Suprapubic skin (tissue), 4 donors: ENCODE results near the gene ZSCAN20. TPM values are rescaled to one million over a fixed set of nuclear protein-coding genes. Genes with fewer than 3 reads are reported as not detected.

Source experiments
- DNase-seq, 2 donors: peaks; one replicate each; pipeline ENCODE4 v3.0.0-alpha.2; 2019; ENCODE audit warnings: low spot score in 2 of 2
- H3K27ac ChIP-seq: fragments of 200-600 bp; sonication (generic); one replicate; pipeline ENCODE4 v1.5.1; 2019
- H3K27me3 ChIP-seq: fragments of 200-600 bp; sonication (generic); one replicate; pipeline ENCODE4 v1.5.1; 2019
- H3K36me3 ChIP-seq: fragments of 200-600 bp; sonication (generic); one replicate; pipeline ENCODE4 v1.5.1; 2019
- H3K4me1 ChIP-seq: fragments of 200-600 bp; sonication (generic); one replicate; pipeline ENCODE4 v1.5.1; 2019
- H3K4me3 ChIP-seq: fragments of 200-600 bp; sonication (generic); one replicate; pipeline ENCODE4 v1.5.1; 2019; ENCODE audit warnings: mild to moderate bottlenecking
- H3K9me3 ChIP-seq: fragments of 200-600 bp; sonication (generic); one replicate; pipeline ENCODE4 v1.5.1; 2019
- EP300 ChIP-seq: sonication (generic); formaldehyde crosslinking; IDR thresholded peaks from one replicate; pipeline ENCODE4 v1.6.1; 2017; ENCODE audit warnings: antibody characterized with exemption
- POLR2A ChIP-seq, 2 donors: fragments of 450-650 bp; IDR thresholded peaks; one replicate each; pipeline ENCODE4 v1.6.1; 2017; ENCODE audit warnings: antibody characterized with exemption in 2 of 2, mild to moderate bottlenecking in 2 of 2, moderate library complexity in 2 of 2
- POLR2AphosphoS5 ChIP-seq, 3 donors: sonication (generic); formaldehyde crosslinking; IDR thresholded peaks; one replicate each; pipeline ENCODE4 v1.6.1; 2017; ENCODE audit warnings: antibody characterized with exemption in 3 of 3
- WGBS: methylation state at CpG from one replicate; pipeline ENCODE4 v1.1.5; 2018; 5-methylcytosine and 5-hydroxymethylcytosine counted together
- total RNA-seq, 4 donors: library from RNA; depleted of rRNA; stranded (reverse); fragments of >200 nt; gene quantifications; one replicate each; pipeline ENCODE4 v1.1.0, GENCODE V29; 2016
- TF ChIP-seq, protein P1 (sequence below), 2 donors: fragments of 200-600 bp in 1 of 2; fragments of 450-650 bp in 1 of 2; sonication (generic) in 1 of 2; IDR thresholded peaks; one replicate each; pipeline ENCODE4 v1.5.1; 2016 to 2019; ENCODE audit warnings: antibody characterized with exemption in 2 of 2, mild to moderate bottlenecking in 1 of 2, moderate library complexity in 1 of 2

The ZSCAN20 gene
- total RNA-seq, 4 donors from 2014 or later = 1.4 to 7.0 (median 3.2) TPM

DNA sequence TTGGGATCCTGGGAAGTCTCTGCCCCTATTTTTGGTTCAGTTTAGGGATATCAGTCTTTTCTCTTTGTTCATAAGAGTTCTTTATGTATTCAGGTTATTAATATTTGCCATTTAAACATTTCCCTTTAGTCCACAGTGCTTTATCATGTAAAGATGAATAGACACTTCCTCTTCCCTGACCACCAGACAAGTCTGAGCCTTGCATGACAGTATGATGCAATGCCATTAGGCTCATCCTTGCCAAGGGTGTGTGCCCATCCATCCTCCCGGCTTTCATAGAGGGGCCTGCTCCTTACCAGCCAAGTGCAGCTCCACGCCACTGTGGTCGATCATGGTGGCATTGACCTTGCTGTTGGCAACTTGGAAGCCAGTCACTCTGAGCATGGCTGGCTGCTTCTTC is 52.1 kb downstream of the ZSCAN20 start:
- Histone ChIP-seq H3K36me3 (no peaks in the 10 kb centered on the region), H3K27me3 (peaks cover 8% of the 10 kb centered on the region), H3K4me1 (no peaks in the 10 kb centered on the region), H3K27ac (no peak overlapping the region), H3K9me3 (no peaks in the 10 kb centered on the region), H3K4me3 (no peak overlapping the region)
- 89% methylated on average over 3 of the region's 3 CpGs for WGBS
- TF ChIP-seq EP300 (no peak), POLR2AphosphoS5 (IDR thresholded peaks at IDR 0.05) (no peak), POLR2A (IDR thresholded peaks at IDR 0.05) (no peak)
- TF ChIP-seq, protein P1, sequence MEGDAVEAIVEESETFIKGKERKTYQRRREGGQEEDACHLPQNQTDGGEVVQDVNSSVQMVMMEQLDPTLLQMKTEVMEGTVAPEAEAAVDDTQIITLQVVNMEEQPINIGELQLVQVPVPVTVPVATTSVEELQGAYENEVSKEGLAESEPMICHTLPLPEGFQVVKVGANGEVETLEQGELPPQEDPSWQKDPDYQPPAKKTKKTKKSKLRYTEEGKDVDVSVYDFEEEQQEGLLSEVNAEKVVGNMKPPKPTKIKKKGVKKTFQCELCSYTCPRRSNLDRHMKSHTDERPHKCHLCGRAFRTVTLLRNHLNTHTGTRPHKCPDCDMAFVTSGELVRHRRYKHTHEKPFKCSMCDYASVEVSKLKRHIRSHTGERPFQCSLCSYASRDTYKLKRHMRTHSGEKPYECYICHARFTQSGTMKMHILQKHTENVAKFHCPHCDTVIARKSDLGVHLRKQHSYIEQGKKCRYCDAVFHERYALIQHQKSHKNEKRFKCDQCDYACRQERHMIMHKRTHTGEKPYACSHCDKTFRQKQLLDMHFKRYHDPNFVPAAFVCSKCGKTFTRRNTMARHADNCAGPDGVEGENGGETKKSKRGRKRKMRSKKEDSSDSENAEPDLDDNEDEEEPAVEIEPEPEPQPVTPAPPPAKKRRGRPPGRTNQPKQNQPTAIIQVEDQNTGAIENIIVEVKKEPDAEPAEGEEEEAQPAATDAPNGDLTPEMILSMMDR (IDR thresholded peaks at IDR 0.05) = no peak
- no peak for DNase-seq

DNA sequence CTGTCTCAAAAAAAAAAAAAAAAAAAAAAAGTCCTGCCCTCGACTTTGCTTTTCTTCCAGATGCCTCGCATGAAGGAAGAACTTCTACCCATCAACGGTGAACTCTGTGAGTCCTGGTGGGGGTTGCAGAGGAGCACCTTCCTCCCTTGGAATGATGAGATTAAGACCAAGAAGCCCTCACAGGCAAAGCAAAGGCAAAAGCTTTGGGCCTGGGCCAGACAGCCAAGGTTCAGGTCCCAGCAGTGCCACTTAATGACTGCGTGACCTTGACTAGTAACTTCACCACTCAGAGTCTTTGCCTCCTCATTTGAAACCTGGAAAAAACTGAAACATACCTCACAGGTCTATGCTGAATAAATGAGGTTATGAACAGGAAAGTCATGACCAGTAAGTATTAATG is 55.5 kb downstream of the ZSCAN20 start:
- no peak for TF ChIP-seq POLR2AphosphoS5 (IDR thresholded peaks at IDR 0.05)
- WGBS = 81% methylated on average over 4 of the region's 4 CpGs
- Histone ChIP-seq H3K27me3 (peaks cover 5% of the 10 kb centered on the region), H3K4me3 (no peak overlapping the region), H3K9me3 (no peaks in the 10 kb centered on the region), H3K27ac (no peak overlapping the region), H3K36me3 (no peaks in the 10 kb centered on the region), H3K4me1 (no peaks in the 10 kb centered on the region)
- DNase-seq = no peak

DNA sequence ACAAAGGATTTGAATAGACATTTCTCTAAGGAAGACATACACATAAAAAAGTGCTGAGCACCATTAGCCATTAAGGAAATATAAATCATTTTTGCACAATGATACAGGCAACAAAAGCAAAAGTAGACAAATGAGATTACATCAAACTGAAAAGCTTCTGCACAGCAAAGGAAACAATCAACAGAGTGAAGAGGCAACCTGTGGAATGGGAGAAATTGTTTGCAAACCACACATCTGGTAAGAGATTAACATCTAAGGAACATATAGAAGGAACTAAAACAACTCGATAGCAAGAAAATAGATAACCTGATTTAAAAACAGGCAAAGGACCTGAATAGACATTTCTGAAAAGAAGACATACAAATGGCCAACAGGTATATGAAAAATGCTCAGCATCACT is 57.5 kb downstream of the ZSCAN20 start:
- peaks cover 5% of the 10 kb centered on the region for H3K27me3 ChIP-seq
- H3K4me3 ChIP-seq = no peak overlapping the region
- 65% methylated on average over 1 of the region's 1 CpG for WGBS
- no peak for DNase-seq
- no peaks in the 10 kb centered on the region for H3K36me3 ChIP-seq
- no peak overlapping the region for H3K27ac ChIP-seq
- no peaks in the 10 kb centered on the region for H3K4me1 ChIP-seq
- TF ChIP-seq, protein P1 (IDR thresholded peaks at IDR 0.05) = no peak
- TF ChIP-seq POLR2AphosphoS5 (IDR thresholded peaks at IDR 0.05) (no peak), POLR2A (IDR thresholded peaks at IDR 0.05) (no peak), EP300 (no peak)
- H3K9me3 ChIP-seq = no peaks in the 10 kb centered on the region

DNA sequence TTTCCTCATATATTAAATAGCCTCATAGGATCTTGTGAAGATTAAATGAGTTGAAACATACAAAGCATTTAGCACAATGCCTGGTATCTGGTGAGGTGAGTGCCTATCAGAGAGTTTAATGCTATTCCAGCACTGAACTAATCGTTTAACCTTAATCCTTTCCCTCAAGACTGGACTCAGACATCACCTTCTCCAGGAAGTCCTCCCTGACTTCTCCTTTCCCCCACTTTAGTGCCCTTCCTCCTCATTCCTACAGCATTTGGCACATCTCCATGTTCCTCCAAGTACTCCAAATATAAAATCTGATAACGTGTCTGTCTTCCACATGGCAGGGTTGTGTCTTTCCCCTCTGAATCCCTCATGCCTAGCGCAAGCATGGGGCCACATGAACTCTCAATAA is 59.8 kb downstream of the ZSCAN20 start:
- no peak for DNase-seq
- no peak for TF ChIP-seq POLR2A (IDR thresholded peaks at IDR 0.05)
- TF ChIP-seq EP300 = no peak
- TF ChIP-seq POLR2AphosphoS5 (IDR thresholded peaks at IDR 0.05) = no peak
- TF ChIP-seq, protein P1 (IDR thresholded peaks at IDR 0.05) = no peak
- H3K4me1 ChIP-seq = no peaks in the 10 kb centered on the region
- no peak overlapping the region for H3K4me3 ChIP-seq
- WGBS = 75% methylated on average over 3 of the region's 3 CpGs
- H3K36me3 ChIP-seq = no peaks in the 10 kb centered on the region
- no peaks in the 10 kb centered on the region for H3K9me3 ChIP-seq
- H3K27me3 ChIP-seq = no peaks in the 10 kb centered on the region
- no peak overlapping the region for H3K27ac ChIP-seq

DNA sequence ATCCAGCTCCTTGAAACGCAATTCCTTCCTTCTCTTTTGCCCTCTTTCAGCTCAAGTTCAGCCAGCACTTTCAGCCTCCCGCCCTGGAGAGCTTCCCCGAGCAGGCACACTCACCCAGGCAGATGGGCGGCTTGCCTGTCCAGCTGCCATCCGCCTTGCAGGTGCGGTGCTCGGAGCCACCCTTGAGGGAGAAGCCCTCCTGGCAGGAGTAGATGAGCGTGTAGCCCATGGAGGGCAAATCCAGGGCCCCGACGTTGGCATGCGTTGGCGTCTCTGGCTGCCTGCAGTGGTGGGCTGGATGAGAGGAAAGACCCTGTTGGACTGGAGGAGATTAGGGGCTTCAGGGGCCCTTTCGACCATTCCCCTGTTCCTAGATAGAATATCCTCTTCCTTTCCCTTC is 60.5 kb downstream of the ZSCAN20 start:
- Histone ChIP-seq H3K36me3 (no peaks in the 10 kb centered on the region), H3K9me3 (no peaks in the 10 kb centered on the region), H3K27me3 (peaks cover 3% of the 10 kb centered on the region), H3K4me3 (no peak overlapping the region), H3K27ac (no peak overlapping the region), H3K4me1 (no peaks in the 10 kb centered on the region)
- WGBS = 91% methylated on average over 13 of the region's 13 CpGs
- DNase-seq = no peak
- TF ChIP-seq POLR2A (IDR thresholded peaks at IDR 0.05) (no peak), EP300 (no peak), POLR2AphosphoS5 (IDR thresholded peaks at IDR 0.05) (no peak)
- TF ChIP-seq, protein P1 (IDR thresholded peaks at IDR 0.05) = no peak

DNA sequence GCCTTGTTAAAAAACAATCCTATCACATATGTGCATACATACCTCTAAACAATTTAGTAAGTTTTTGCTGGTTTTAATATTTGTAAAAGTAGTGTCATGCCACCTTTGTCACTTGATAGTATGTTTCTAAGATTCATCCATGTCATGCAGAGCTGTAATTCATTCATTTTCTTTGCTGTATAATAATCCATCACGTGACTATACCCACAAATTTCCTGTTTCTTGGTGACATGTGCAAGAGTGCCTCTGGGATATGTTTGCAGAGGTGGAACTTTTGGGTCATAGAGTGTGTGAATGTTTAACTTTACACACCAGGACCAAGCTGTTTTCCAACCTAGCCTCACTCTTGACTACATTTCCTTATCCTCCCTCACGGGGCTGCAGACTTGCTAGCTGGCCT is 62.9 kb downstream of the ZSCAN20 start:
- Histone ChIP-seq H3K27me3 (peaks cover 3% of the 10 kb centered on the region), H3K4me3 (no peak overlapping the region), H3K4me1 (no peaks in the 10 kb centered on the region), H3K36me3 (no peaks in the 10 kb centered on the region), H3K9me3 (no peaks in the 10 kb centered on the region), H3K27ac (no peak overlapping the region)
- 67% methylated on average over 2 of the region's 2 CpGs for whole genome bisulfite sequencing
- TF ChIP-seq POLR2A (IDR thresholded peaks at IDR 0.05) (no peak), EP300 (no peak), POLR2AphosphoS5 (IDR thresholded peaks at IDR 0.05) (no peak)
- TF ChIP-seq, protein P1 (IDR thresholded peaks at IDR 0.05) = no peak
- DNase-seq = no peak
